MCF 10A (cell line): ENCODE data around the gene TM9SF2. TPM values are rescaled to one million over a fixed set of nuclear protein-coding genes. Genes with fewer than 3 reads are reported as not detected.
"Not testable (repeated sequence)": the region's sequence is repeated elsewhere in the genome, so short reads cannot be mapped to it uniquely, and the experiment has no call there.

Source experiments
- Bru-seq: library from RNA; stranded (reverse); fragments of 400-500 nt; gene quantifications from one replicate; lab custom pipeline; 2021; lab: Mats Ljungman, UMichigan
- BruChase-seq, 2 experiments: library from RNA; stranded (reverse); fragments of 400-500 nt; gene quantifications; one replicate each; lab custom pipeline; 2021; lab: Mats Ljungman, UMichigan
- BruUV-seq: library from RNA; stranded (reverse); fragments of 400-500 nt; replicated peaks from 2 replicates; lab custom pipeline; 2021; lab: Mats Ljungman, UMichigan
- CTCF ChIA-PET: fragments of 300-600 bp; sonication (Branson Sonifier 250); formaldehyde crosslinking; extraction: SDS; loops from one replicate; lab custom pipeline; 2021; ENCODE audit warnings: antibody characterized with exemption, inconsistent platforms; lab: Yijun Ruan, JAX
- POLR2A ChIA-PET: fragments of 300-600, 350-650 bp; sonication (Branson Sonifier 250); formaldehyde crosslinking; extraction: SDS; loops from one replicate; lab custom pipeline; 2020; ENCODE audit warnings: antibody characterized with exemption, inconsistent platforms; lab: Yijun Ruan, JAX
- DNase-seq: peaks from one replicate; pipeline ENCODE4 v3.0.0-alpha.2; 2018; ENCODE audit not compliant: unreplicated experiment
- H3K27ac Mint-ChIP-seq: one replicate; pipeline ENCODE4 v1.8.0; 2022; ENCODE audit warnings: mild to moderate bottlenecking, low read depth, mixed read lengths; ENCODE audit not compliant: unreplicated experiment
- H3K27me3 Mint-ChIP-seq: one replicate; pipeline ENCODE4 v1.8.0; 2022; ENCODE audit warnings: mixed read lengths; ENCODE audit not compliant: insufficient read depth, unreplicated experiment
- H3K36me3 Mint-ChIP-seq: one replicate; pipeline ENCODE4 v1.8.0; 2022; ENCODE audit warnings: mild to moderate bottlenecking, moderate library complexity, mixed read lengths; ENCODE audit not compliant: insufficient read depth, unreplicated experiment
- H3K4me1 Mint-ChIP-seq: one replicate; pipeline ENCODE4 v1.8.0; 2022; ENCODE audit warnings: mixed read lengths; ENCODE audit not compliant: insufficient read depth, unreplicated experiment
- H3K4me3 Mint-ChIP-seq: one replicate; pipeline ENCODE4 v1.8.0; 2022; ENCODE audit warnings: mild to moderate bottlenecking, moderate library complexity, mixed read lengths; ENCODE audit not compliant: unreplicated experiment
- H3K9me3 Mint-ChIP-seq: one replicate; pipeline ENCODE4 v1.8.0; 2022; ENCODE audit warnings: mixed read lengths; ENCODE audit not compliant: unreplicated experiment
- intact Hi-C: fragments of 100-400 bp; cut with micrococcal nuclease; formaldehyde crosslinking; loops from 2 replicates; pipeline ENCODE4 v1.14.1; 2022
- long read RNA-seq: library from polyadenylated mRNA; stranded (forward); transcript quantifications from one replicate; pipeline ENCODE4 v2.0.0, GENCODE V29; 2022
- total RNA-seq: library from RNA; stranded (reverse); gene quantifications from 2 replicates; pipeline ENCODE4 v1.2.3, GENCODE V29; 2022
- TF ChIP-seq, protein P1 (sequence below): fragments of 200-600 bp; IDR thresholded peaks from one replicate; pipeline ENCODE4 v1.8.0; 2022; ENCODE audit warnings: antibody characterized with exemption, mild to moderate bottlenecking; ENCODE audit not compliant: unreplicated experiment

Gene TM9SF2, protein sequence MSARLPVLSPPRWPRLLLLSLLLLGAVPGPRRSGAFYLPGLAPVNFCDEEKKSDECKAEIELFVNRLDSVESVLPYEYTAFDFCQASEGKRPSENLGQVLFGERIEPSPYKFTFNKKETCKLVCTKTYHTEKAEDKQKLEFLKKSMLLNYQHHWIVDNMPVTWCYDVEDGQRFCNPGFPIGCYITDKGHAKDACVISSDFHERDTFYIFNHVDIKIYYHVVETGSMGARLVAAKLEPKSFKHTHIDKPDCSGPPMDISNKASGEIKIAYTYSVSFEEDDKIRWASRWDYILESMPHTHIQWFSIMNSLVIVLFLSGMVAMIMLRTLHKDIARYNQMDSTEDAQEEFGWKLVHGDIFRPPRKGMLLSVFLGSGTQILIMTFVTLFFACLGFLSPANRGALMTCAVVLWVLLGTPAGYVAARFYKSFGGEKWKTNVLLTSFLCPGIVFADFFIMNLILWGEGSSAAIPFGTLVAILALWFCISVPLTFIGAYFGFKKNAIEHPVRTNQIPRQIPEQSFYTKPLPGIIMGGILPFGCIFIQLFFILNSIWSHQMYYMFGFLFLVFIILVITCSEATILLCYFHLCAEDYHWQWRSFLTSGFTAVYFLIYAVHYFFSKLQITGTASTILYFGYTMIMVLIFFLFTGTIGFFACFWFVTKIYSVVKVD
- 71.1 and 77.0 TPM in 2 replicates for total RNA-seq
- Bru-seq, nascent RNA, result percentile 89 among the genes with signal in this experiment
- BruChase-seq, experiment 1, labeled RNA remaining after a 6-hour chase, result percentile 94 among the genes with signal in this experiment
- percentile 90 among the genes with signal in this experiment for BruChase-seq, experiment 2, labeled RNA remaining after a 2-hour chase
- long read RNA-seq, transcript TM9SF2-201 (17 exons, 3,430 nt), result major isoform, 417 of 462 reads
- long read RNA-seq, partial matches to known transcripts, result 13 of 462 reads
- long read RNA-seq, other reads (novel, unspliced or antisense), result 28 of 462 reads

DNA sequence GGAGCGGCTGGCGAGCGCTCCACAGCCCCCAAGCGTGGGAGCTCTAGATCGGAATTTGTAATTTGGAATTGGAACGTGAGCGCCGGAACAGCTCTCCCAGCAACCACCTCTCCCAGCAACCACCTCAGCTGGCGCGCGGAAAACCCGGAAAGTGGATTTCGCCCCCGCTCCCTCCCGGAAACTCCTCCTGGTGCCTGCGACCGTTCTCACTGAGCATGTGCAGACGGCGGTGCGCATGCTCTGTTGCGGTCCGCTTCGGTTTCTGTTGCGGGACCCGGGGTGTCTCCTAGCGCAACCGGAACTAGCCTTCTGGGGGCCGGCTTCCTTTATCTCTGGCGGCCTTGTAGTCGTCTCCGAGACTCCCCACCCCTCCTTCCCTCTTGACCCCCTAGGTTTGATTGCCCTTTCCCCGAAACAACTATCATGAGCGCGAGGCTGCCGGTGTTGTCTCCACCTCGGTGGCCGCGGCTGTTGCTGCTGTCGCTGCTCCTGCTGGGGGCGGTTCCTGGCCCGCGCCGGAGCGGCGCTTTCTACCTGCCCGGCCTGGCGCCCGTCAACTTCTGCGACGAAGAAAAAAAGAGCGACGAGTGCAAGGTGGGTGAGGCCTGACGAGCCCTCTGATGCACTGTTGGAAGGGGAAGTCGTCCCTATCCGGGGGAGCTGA is at the start of gene TM9SF2:
Gene TM9SF2 (plus strand): TSS at position 289 of the 664 bp plus-strand sequence. CDS start 135 bp downstream, at position 424.
- H3K9me3 Mint-ChIP-seq, result no peaks in the 10 kb centered on the region
- peak within 1 kb of the TSS; percentile 90 for H3K4me3 Mint-ChIP-seq
- peaks cover 12% of the 10 kb centered on the region for H3K36me3 Mint-ChIP-seq
- peak within 1 kb of the TSS; percentile 83 for H3K27ac Mint-ChIP-seq
- CTCF ChIA-PET, result interaction anchor here (0.5 to 1.8 kb wide), 9 partner anchors 12 to 232 kb away, joined by 3 to 8 read pairs (median 5); no protein-coding TSS in a partner anchor
- peak; percentile 96 for DNase-seq
- H3K27me3 Mint-ChIP-seq, result no peaks in the 10 kb centered on the region
- TF ChIP-seq, protein P1, sequence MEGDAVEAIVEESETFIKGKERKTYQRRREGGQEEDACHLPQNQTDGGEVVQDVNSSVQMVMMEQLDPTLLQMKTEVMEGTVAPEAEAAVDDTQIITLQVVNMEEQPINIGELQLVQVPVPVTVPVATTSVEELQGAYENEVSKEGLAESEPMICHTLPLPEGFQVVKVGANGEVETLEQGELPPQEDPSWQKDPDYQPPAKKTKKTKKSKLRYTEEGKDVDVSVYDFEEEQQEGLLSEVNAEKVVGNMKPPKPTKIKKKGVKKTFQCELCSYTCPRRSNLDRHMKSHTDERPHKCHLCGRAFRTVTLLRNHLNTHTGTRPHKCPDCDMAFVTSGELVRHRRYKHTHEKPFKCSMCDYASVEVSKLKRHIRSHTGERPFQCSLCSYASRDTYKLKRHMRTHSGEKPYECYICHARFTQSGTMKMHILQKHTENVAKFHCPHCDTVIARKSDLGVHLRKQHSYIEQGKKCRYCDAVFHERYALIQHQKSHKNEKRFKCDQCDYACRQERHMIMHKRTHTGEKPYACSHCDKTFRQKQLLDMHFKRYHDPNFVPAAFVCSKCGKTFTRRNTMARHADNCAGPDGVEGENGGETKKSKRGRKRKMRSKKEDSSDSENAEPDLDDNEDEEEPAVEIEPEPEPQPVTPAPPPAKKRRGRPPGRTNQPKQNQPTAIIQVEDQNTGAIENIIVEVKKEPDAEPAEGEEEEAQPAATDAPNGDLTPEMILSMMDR, result no peak
- BruUV-seq, result no TSS peak
- POLR2A ChIA-PET, result interaction anchor here (0.6 to 5.9 kb wide), 19 partner anchors 8 to 464 kb away, joined by 3 to 42 read pairs (median 4); partner anchors contain the start of gene CLYBL
- peaks cover 27% of the 10 kb centered on the region for H3K4me1 Mint-ChIP-seq
- intact Hi-C loops, result no loop called here

DNA sequence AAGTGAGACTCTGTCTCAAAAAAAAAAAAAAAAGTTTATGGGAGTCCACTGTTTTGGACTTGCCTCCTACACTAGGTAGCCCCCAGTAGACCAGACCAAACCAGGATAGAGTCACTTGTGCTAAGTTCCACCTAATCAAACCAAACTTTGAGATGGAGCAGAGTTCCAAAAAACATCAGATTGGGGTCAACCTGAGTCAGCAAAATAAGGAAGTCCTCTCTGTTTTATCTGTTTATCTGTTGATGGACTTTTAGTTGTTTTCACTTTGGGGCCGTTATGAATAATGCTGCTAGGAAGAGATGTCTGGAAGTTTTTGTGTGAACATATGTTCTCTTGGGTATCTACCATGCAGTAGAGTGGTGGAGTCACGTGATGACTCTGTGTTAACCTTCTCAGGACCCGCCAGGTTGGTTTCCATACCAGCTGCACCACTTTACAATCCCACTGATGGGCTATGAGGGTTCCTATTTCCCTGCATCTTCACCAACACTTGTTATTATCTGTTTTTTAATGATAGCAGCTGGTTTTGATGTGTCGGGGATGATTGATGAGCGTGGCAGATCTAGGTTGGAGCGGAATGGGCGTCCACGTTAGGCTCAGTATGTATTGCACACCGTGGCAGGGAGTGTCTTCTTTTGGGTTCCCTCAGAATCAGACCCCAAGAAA is 46.6 kb upstream of the TM9SF2 start:
- no peaks in the 10 kb centered on the region for H3K4me1 Mint-ChIP-seq
- TF ChIP-seq, protein P1, result no peak
- intact Hi-C loops, result no loop called here
- ChIA-PET POLR2A (no interaction called here), CTCF (interaction anchor here (1.3 to 1.9 kb wide), 2 partner anchors 18 kb away, joined by 4 to 5 read pairs; no protein-coding TSS in a partner anchor)
- H3K36me3 Mint-ChIP-seq, result no peaks in the 10 kb centered on the region
- DNase-seq, result no peak
- no peak overlapping the region for H3K27ac Mint-ChIP-seq
- no peak overlapping the region for H3K4me3 Mint-ChIP-seq
- H3K27me3 Mint-ChIP-seq, result peaks cover 31% of the 10 kb centered on the region
- no peaks in the 10 kb centered on the region for H3K9me3 Mint-ChIP-seq
- no TSS peak for BruUV-seq

DNA sequence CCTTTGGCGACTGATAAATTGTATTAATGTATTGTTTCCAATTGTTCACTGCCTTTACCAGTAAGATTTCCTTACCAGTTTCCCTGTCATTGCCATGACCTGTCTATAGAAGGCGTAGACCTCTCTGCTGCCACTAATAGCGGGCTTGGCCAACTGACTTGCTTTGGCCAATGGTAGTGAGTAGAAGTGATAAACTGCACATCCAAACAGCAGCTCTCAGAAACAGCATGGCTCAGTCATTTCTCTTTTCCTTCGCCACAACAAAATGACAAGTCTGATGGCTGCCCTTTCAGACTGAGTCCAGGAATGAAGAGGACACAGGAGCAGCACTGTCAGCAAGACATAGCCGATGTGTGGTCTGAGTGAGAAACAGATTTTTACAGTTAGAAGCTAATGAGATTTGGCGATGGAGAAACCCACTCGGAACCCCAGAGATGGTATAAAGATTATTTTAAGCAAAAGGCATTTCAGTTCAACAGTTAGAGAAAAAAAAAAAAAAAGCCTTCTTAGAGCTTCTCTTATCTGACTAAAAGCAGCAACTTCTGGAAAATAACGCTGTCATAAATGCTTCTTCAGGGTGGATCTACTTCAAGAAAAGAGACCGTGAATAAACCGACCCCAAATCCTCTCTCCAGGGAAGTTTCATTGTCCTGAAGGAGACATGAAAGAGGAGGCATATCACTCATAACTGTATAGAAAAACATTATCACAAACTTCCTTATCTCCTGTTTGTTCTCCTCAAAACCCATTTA is 42.0 kb upstream of the TM9SF2 start:
- TF ChIP-seq, protein P1, result no peak
- H3K27me3 Mint-ChIP-seq, result peaks cover 15% of the 10 kb centered on the region
- H3K36me3 Mint-ChIP-seq, result no peaks in the 10 kb centered on the region

DNA sequence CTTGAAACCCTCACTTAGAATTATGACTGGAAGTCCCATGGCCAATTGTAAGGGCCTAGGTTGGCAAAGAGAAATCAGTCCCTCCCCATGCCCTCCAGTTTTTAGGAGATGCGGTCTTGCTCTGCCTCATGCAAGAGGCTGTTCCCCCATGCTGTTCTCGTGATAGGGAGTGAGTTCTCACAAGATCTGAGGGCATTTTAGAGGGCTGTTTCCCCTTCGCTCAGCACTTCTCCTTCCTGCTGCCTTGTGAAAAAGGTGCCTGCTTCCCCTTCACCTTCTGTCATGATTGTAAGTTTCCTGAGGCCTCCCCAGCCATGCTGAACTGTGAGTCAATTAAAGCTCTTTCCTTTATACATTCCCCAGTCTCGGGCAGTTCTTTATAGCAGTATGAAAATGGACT is 40.5 kb upstream of the TM9SF2 start:
- H3K27ac Mint-ChIP-seq, DNase-seq, intact Hi-C loops, BruUV-seq, POLR2A ChIA-PET, H3K9me3 Mint-ChIP-seq, H3K4me3 Mint-ChIP-seq, H3K4me1 Mint-ChIP-seq, H3K36me3 Mint-ChIP-seq: not testable (repeated sequence)
- H3K27me3 Mint-ChIP-seq, result peaks cover 15% of the 10 kb centered on the region
- CTCF ChIA-PET, result interaction anchor here (0.7 to 3.2 kb wide), 4 partner anchors 11 to 53 kb away, joined by 3 to 19 read pairs (median 3); no protein-coding TSS in a partner anchor

More for the DNA sequence above, 42.0 kb upstream of the TM9SF2 start:
- ChIA-PET CTCF (interaction anchor here (0.6 to 0.7 kb wide), 2 partner anchors 16 to 831 kb away, joined by 3 read pairs; no protein-coding TSS in a partner anchor), POLR2A (no interaction called here)
- BruUV-seq, result no TSS peak
- intact Hi-C loops, result no loop called here
- H3K9me3 Mint-ChIP-seq, result no peaks in the 10 kb centered on the region
- H3K4me3 Mint-ChIP-seq, result no peak overlapping the region
- no peak overlapping the region for H3K27ac Mint-ChIP-seq
- no peaks in the 10 kb centered on the region for H3K4me1 Mint-ChIP-seq
- no peak for DNase-seq
